ENCODE data around the gene CTRL.

Gene CTRL

GRCh38 chr16:67923414-67924116 is 8.1 kb downstream of the CTRL start:
- CTCF ChIA-PET: interaction anchor here (0.8 to 16.7 kb wide), 7 partner anchors 8 to 402 kb away, joined by 3 to 227 read pairs (median 5); no protein-coding TSS in a partner anchor
- H3K4me3 ChIP-seq (ENCODE audit: low read depth, low read length): no peak overlapping the region
- no peak for DNase-seq (ENCODE audit: low read depth, low spot score)
- no peak for TF ChIP-seq CTCF (IDR thresholded peaks at IDR 0.05; ENCODE audit: insufficient read depth, low read length, missing control alignments)
- POLR2A ChIA-PET: interaction anchor here (2.8 kb wide), 1 partner anchor 11 kb away, joined by 9 read pairs; no protein-coding TSS in a partner anchor

GRCh38 chr16:67922740-67923139 is 8.9 kb downstream of the CTRL start:
- no peak for DNase-seq (ENCODE audit: low read depth, low spot score)
- H3K4me3 ChIP-seq (ENCODE audit: low read depth, low read length): no peak overlapping the region
- CTCF ChIA-PET: interaction anchor here (0.8 to 16.7 kb wide), 7 partner anchors 8 to 250 kb away, joined by 3 to 227 read pairs (median 3); no protein-coding TSS in a partner anchor
- no peak for TF ChIP-seq CTCF (IDR thresholded peaks at IDR 0.05; ENCODE audit: insufficient read depth, low read length, missing control alignments)
- POLR2A ChIA-PET: interaction anchor here (2.8 kb wide), 1 partner anchor 12 kb away, joined by 9 read pairs; no protein-coding TSS in a partner anchor

- TF ChIP-seq CTCF (IDR thresholded peaks at IDR 0.05; ENCODE audit: insufficient read depth, low read length, missing control alignments): no peak
- DNase-seq (ENCODE audit: low read depth, low spot score): no peak
- POLR2A ChIA-PET: no interaction called here
- H3K4me3 ChIP-seq (ENCODE audit: low read depth, low read length): no peak overlapping the region
- CTCF ChIA-PET: interaction anchor here (1.0 to 16.7 kb wide), 5 partner anchors 38 to 250 kb away, joined by 3 to 227 read pairs (median 3); no protein-coding TSS in a partner anchor
Measured at GRCh38 chr16:67922221-67922620, 9.4 kb downstream of the CTRL start.

- CTCF ChIA-PET: interaction anchor here (1.0 to 2.9 kb wide), 10 partner anchors 9 to 399 kb away, joined by 3 to 14 read pairs (median 5); partner anchors contain the start of genes NRN1L and PSMB10
- no peak overlapping the region for H3K4me3 ChIP-seq (ENCODE audit: low read depth, low read length)
- no peak for TF ChIP-seq CTCF (IDR thresholded peaks at IDR 0.05; ENCODE audit: insufficient read depth, low read length, missing control alignments)
- POLR2A ChIA-PET: no interaction called here
- DNase-seq (ENCODE audit: low read depth, low spot score): no peak
Measured at GRCh38 chr16:67919622-67920221, 11.9 kb downstream of the CTRL start.

GRCh38 chr16:67917852-67918236 is 13.8 kb downstream of the CTRL start:
- ChIA-PET CTCF (interaction anchor here (0.9 to 2.9 kb wide), 7 partner anchors 10 to 103 kb away, joined by 3 to 14 read pairs (median 7); partner anchors contain the start of gene NRN1L), POLR2A (interaction anchor here (1.2 kb wide), 1 partner anchor 18 kb away, joined by 6 read pairs; no protein-coding TSS in a partner anchor)
- DNase-seq (ENCODE audit: low read depth, low spot score): peak; percentile 44

More at GRCh38 chr16:67917852-67918236, 13.8 kb downstream of the CTRL start:
- TF ChIP-seq CTCF (IDR thresholded peaks at IDR 0.05; ENCODE audit: insufficient read depth, low read length, missing control alignments): no peak
- no peak overlapping the region; the same call in 1 of the 2 replicates for H3K4me3 ChIP-seq (ENCODE audit: low read depth, low read length)
